Measurements from ENCODE around the gene BPIFB2. TPM values are rescaled to one million over a fixed set of nuclear protein-coding genes. Genes with fewer than 3 reads are reported as not detected.

BPIFB2 gene
- total RNA-seq, 1 experiment from 2014 or later = 0.15 TPM

DNA sequence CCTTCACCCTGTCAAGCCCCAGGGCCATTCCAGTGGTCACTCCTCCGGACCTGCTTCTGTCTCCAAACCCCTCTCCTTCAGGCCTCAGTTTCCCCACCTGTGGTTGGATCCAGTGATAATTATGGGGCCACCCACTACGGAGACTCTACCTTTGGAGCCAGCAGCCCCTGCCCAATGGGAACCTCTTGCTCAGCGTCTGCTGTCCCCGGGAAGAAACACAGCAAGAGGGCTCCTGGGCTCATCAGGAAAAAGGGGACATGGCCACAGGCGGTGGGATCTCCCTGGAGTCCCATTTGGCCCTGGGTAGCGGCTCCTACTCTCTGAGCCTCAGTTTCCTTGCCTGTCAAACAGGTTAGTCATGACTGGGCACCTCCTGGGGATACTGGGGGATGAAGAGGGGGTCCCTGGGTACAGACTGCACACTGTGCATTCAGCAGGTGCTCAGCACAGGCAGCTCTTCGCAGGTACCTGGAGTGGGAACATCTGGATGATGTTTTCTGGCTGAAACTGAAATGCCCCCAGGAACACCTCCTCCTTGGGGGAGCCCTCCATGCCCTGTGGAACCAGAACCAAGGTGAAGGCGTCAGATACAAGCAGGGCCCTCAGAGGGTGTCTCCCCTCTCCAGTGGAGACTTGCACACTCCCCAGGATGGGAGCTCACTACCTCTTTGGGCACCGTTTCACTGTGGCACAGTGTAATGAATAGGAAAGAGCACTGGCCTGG, 22.7 kb upstream of the BPIFB2 start:
- no peaks in the 10 kb centered on the region for H4K20me1 ChIP-seq (ENCODE audit: insufficient read depth)

GRCh38 chr20:32985596-32985995, 21.9 kb upstream of the BPIFB2 start:
- no peak for ATAC-seq
- TF ChIP-seq EZH2 (IDR thresholded peaks at IDR 0.05) = no peak
- no peak for TF ChIP-seq SRF (IDR thresholded peaks at IDR 0.05; ENCODE audit: low read depth)
- no peak for TF ChIP-seq EGR1 (IDR thresholded peaks at IDR 0.05; ENCODE audit: low read depth)
- no peak for TF ChIP-seq CEBPB (IDR thresholded peaks at IDR 0.05; ENCODE audit: low read depth)
- TF ChIP-seq TCF7L2 (IDR thresholded peaks at IDR 0.05; ENCODE audit: borderline replicate concordance, extremely low read depth, insufficient read depth, insufficient read length) = no peak
- TF ChIP-seq POLR2AphosphoS5 (IDR thresholded peaks at IDR 0.05; ENCODE audit: low read depth, low read length) = no peak
- TF ChIP-seq REST (IDR thresholded peaks at IDR 0.05; ENCODE audit: low read depth) = no peak
- no peak for TF ChIP-seq ZNF274 (IDR thresholded peaks at IDR 0.05; ENCODE audit: low read depth, low read length)
- TF ChIP-seq CBX3 (IDR thresholded peaks at IDR 0.05; ENCODE audit: low read depth) = no peak
- TF ChIP-seq ZFX (IDR thresholded peaks at IDR 0.05) = no peak
- TF ChIP-seq EZH2phosphoT487 (IDR thresholded peaks at IDR 0.05; ENCODE audit: borderline replicate concordance) = no peak
- TF ChIP-seq POLR2A (IDR thresholded peaks at IDR 0.05; ENCODE audit: borderline replicate concordance, extremely low read depth, insufficient read depth, insufficient read length) = no peak
- POLR2A ChIA-PET = no interaction called here

More for the DNA sequence above, 22.7 kb upstream of the BPIFB2 start:
- no peak overlapping the region for H3K27ac ChIP-seq (ENCODE audit: low read depth, low read length)
- H3K4me3 ChIP-seq (replicated peaks in 1 of 2; ENCODE audit: low read depth in 1 of 2, low read length in 2 of 2) = no peak overlapping the region
- ATAC-seq (no peak), DNase-seq (ENCODE audit: low read depth, low spot score) (no peak)
- no peaks in the 10 kb centered on the region for H3K27me3 ChIP-seq (ENCODE audit: insufficient read depth, low read length)
- H3K9me3 ChIP-seq (ENCODE audit: control insufficient read depth in 1 of 2, insufficient read depth in 1 of 2, low read depth in 1 of 2, low read length in 2 of 2) = no peaks in the 10 kb centered on the region
- H3K4me1 ChIP-seq (ENCODE audit: control insufficient read depth in 1 of 2, insufficient read depth in 2 of 2, low read length in 2 of 2) = peaks cover 0 to 5% of the 10 kb centered on the region in 2 experiments; a peak in 1 of 4 replicates
- RAD21 ChIA-PET (ENCODE audit: low non-redundant PET in 1 of 2, low total read pairs in 2 of 2, uncharacterized antibody in 2 of 2, unreplicated experiment in 2 of 2) = no interaction called here
- no peak overlapping the region for H3K9ac ChIP-seq (ENCODE audit: low read length)
- POLR2A ChIA-PET = no interaction called here
- no TSS peak for BruUV-seq (replicated peaks)
- intact Hi-C loops (cut with micrococcal nuclease) = no loop called here
- no peak overlapping the region for H3K4me2 ChIP-seq (ENCODE audit: low read length)
- no peaks in the 10 kb centered on the region for H3K79me2 ChIP-seq (ENCODE audit: insufficient read depth, low read length)
- H2AFZ ChIP-seq (ENCODE audit: low read depth, low read length, poor library complexity, severe bottlenecking) = no peak overlapping the region
- no peaks in the 10 kb centered on the region for H3K36me3 ChIP-seq (ENCODE audit: control insufficient read depth in 1 of 2, insufficient read depth in 2 of 2, low read length in 2 of 2)
- H3K9me2 ChIP-seq (ENCODE audit: insufficient read depth) = no peaks in the 10 kb centered on the region
- TF ChIP-seq FOSL1 (IDR thresholded peaks at IDR 0.05; ENCODE audit: low read depth) = no peak
- TF ChIP-seq EZH2phosphoT487 (IDR thresholded peaks at IDR 0.05; ENCODE audit: borderline replicate concordance) = no peak
- TF ChIP-seq CEBPB (IDR thresholded peaks at IDR 0.05; ENCODE audit: low read depth) = no peak
- TF ChIP-seq, protein P1, sequence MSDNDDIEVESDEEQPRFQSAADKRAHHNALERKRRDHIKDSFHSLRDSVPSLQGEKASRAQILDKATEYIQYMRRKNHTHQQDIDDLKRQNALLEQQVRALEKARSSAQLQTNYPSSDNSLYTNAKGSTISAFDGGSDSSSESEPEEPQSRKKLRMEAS (IDR thresholded peaks at IDR 0.05) = no peak
- no peak for TF ChIP-seq EGR1 (IDR thresholded peaks at IDR 0.05; ENCODE audit: low read depth)
- no peak for TF ChIP-seq POLR2AphosphoS5 (IDR thresholded peaks at IDR 0.05; ENCODE audit: low read depth, low read length)
- no peak for TF ChIP-seq CBX3 (IDR thresholded peaks at IDR 0.05; ENCODE audit: low read depth)
- CTCF ChIA-PET = no interaction called here

More at GRCh38 chr20:32985596-32985995, 21.9 kb upstream of the BPIFB2 start:
- CTCF ChIA-PET = no interaction called here
- H3K27ac ChIP-seq (ENCODE audit: low read depth, low read length) = no peak overlapping the region
- no peaks in the 10 kb centered on the region for H3K9me3 ChIP-seq (ENCODE audit: control insufficient read depth in 1 of 2, insufficient read depth in 1 of 2, low read depth in 1 of 2, low read length in 2 of 2)
- H3K4me1 ChIP-seq (ENCODE audit: control insufficient read depth in 1 of 2, insufficient read depth in 2 of 2, low read length in 2 of 2) = peaks cover 0 to 5% of the 10 kb centered on the region in 2 experiments; a peak in 1 of 4 replicates
- no peaks in the 10 kb centered on the region for H4K20me1 ChIP-seq (ENCODE audit: insufficient read depth)
- H3K36me3 ChIP-seq (ENCODE audit: control insufficient read depth in 1 of 2, insufficient read depth in 2 of 2, low read length in 2 of 2) = no peaks in the 10 kb centered on the region
- no peaks in the 10 kb centered on the region for H3K9me2 ChIP-seq (ENCODE audit: insufficient read depth)
- RAD21 ChIA-PET (ENCODE audit: low non-redundant PET in 1 of 2, low total read pairs in 2 of 2, uncharacterized antibody in 2 of 2, unreplicated experiment in 2 of 2) = no interaction called here
- intact Hi-C loops (cut with micrococcal nuclease) = no loop called here
- no TSS peak for BruUV-seq (replicated peaks)
- no peak for DNase-seq (ENCODE audit: low read depth, low spot score)
- H3K27me3 ChIP-seq (ENCODE audit: insufficient read depth, low read length) = no peaks in the 10 kb centered on the region
- H3K79me2 ChIP-seq (ENCODE audit: insufficient read depth, low read length) = no peaks in the 10 kb centered on the region
- no peak overlapping the region for H2AFZ ChIP-seq (ENCODE audit: low read depth, low read length, poor library complexity, severe bottlenecking)
- H3K9ac ChIP-seq (ENCODE audit: low read length) = no peak overlapping the region
- H3K4me3 ChIP-seq (replicated peaks in 1 of 2; ENCODE audit: low read depth in 1 of 2, low read length in 2 of 2) = no peak overlapping the region
- no peak overlapping the region for H3K4me2 ChIP-seq (ENCODE audit: low read length)

Data from HCT116 (cell line).